Activated T-cell treated with anti-CD3 and anti-CD28 coated beads, Interleukin-2, amount 50 U/mL, for 72 hours (primary cell): ENCODE measurements around the gene RASSF5. TPM values are rescaled to one million over a fixed set of nuclear protein-coding genes. Genes with fewer than 3 reads are reported as not detected.
A peak's percentile ranks its signal among the peaks of the same experiment; 100 is the strongest.
"Not testable (repeated sequence)": the region's sequence is repeated elsewhere in the genome, so short reads cannot be mapped to it uniquely, and the experiment has no call there.

Source experiments
- ATAC-seq, 2 donors: fragments of 150-1000 bp; cut with Tn5 transposase; replicated peaks in 1 of 2; 2 replicates each; pipeline ENCODE4 v1.10.0; 2021; ENCODE audit warnings: moderate library complexity in 2 of 2, mild to moderate bottlenecking in 1 of 2
- DNase-seq, 2 donors: peaks; one replicate each; pipeline ENCODE4 v3.0.0; 2021 to 2022; ENCODE audit warnings: mixed read lengths in 1 of 2
- H3K27ac Mint-ChIP-seq: one replicate; pipeline ENCODE4 v1.8.0; 2022; ENCODE audit warnings: mild to moderate bottlenecking, moderate library complexity, mixed read lengths
- H3K27me3 Mint-ChIP-seq: one replicate; pipeline ENCODE4 v1.8.0; 2022; ENCODE audit warnings: low read depth, mixed read lengths
- H3K36me3 Mint-ChIP-seq, 2 donors: one replicate each; pipeline ENCODE4 v1.8.0; 2022; ENCODE audit warnings: mixed read lengths in 2 of 2, mild to moderate bottlenecking in 1 of 2; ENCODE audit not compliant: insufficient read depth in 2 of 2
- H3K4me1 Mint-ChIP-seq: one replicate; pipeline ENCODE4 v1.8.0; 2022; ENCODE audit warnings: low read depth, mixed read lengths
- H3K4me3 Mint-ChIP-seq, 2 donors: one replicate each; pipeline ENCODE4 v1.8.0; 2022; ENCODE audit warnings: mild to moderate bottlenecking in 2 of 2, mixed read lengths in 2 of 2, moderate library complexity in 2 of 2
- H3K9me3 Mint-ChIP-seq, 2 donors: one replicate each; pipeline ENCODE4 v1.8.0; 2022; ENCODE audit warnings: mixed read lengths in 2 of 2
- total RNA-seq, 2 donors: library from RNA; stranded (reverse); gene quantifications; one replicate each; pipeline ENCODE4 v1.2.3, GENCODE V29; 2022

Gene RASSF5
- total RNA-seq, 2 donors from 2014 or later, result 227 to 240 TPM

DNA sequence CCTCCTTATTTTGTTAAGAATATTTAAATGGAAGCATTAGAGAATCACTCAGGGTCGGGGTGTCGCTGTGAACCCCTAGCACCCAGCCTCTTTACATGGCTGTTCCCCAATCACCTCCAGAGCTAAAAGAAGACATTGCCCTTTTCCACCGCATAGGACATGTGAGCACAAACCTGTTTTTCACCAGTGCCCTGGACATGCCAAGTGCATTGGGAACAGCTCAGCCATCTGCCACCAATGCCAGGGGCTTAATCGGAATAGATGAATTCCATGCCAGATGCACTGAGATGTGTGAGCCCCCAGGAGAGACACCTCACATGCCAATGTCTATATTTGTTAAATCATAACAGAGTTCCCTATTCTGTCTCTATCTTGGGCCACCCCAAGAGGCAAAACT, 71.6 kb downstream of the RASSF5 start:
- H3K27ac Mint-ChIP-seq, result peak overlapping the region; percentile 100
- no peak for ATAC-seq
- H3K36me3 Mint-ChIP-seq, result peaks cover 31 to 45% of the 10 kb centered on the region in 2 donors
- H3K4me3 Mint-ChIP-seq, result peak overlapping the region; percentile 87 to 97
- peaks cover 100% of the 10 kb centered on the region for H3K4me1 Mint-ChIP-seq
- H3K9me3 Mint-ChIP-seq, result peaks cover 2% of the 10 kb centered on the region in 2 donors
- no peaks in the 10 kb centered on the region for H3K27me3 Mint-ChIP-seq
- DNase-seq, result no peak

DNA sequence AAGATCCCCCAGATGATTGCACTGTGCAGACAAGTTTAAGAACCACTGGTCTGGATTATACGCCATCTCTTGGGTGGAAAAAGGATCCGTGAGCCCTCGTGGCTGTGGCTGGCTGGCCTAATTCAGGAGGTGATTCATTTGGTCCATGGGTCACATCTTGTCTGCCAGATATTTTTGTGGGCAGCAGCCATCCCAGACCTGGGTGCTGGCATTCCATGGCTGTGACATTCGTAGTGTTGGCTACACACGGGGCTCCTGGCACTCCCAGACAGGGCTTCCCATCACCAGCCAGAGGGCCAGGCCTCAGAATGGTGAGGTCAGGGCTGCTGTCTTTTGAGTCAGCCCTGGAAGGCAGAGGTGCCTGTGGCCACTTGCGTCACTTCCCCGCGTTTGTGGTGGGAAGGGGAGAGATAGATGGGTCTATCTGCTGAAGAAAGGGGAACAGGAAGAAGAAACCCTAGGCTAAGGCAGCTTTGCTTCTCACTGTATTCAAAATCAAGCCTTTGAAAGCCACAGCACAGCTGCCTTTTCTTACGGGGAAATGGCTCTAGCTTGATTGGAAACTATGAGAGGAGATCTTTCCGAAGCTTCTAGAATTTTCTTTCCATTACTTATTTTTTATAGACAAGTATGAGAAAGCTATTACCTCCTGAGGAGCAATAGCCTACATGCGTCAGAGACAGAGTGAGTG, 72.6 kb downstream of the RASSF5 start:
- ATAC-seq, result peak; percentile 66 to 71
- Mint-ChIP-seq H3K4me1 (peaks cover 99% of the 10 kb centered on the region), H3K9me3 (peaks cover 2% of the 10 kb centered on the region in 2 donors), H3K27me3 (no peaks in the 10 kb centered on the region), H3K36me3 (peaks cover 27 to 43% of the 10 kb centered on the region in 2 donors), H3K27ac (peak overlapping the region; percentile 100), H3K4me3 (peak overlapping the region; percentile 87 to 97)
- DNase-seq, result peak; percentile 94 to 96

DNA sequence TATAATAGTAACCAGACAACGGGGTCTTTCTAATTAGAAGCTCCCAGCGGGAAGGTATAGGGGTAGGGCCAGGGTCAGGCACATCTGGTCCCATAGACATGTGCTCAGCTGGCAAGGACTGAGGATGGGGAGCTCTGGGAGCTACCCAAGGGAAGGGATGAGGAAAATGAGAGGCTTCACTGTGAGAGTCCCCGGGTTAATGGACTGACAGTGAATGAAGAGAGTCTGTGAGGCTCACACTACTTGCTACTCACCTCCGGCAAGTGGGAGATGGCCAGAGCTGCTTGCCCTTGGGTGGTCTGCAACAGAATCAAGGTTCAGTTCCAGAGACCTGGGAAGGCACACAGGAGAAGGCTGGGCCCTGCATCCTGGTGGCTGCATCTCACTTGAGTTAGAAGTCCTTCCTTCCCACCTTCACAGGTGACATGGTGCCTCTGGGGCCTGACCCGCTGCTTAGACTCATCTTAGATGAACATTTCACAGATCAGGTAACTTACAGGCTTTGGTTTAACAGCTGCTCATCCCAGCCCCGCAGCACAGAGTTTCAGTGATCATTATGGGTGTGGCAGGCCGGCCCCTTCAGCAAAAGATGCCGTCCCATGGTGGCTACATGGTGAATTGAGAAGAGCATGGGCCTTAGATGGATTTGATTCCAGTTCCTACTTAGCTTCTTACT, 73.2 kb downstream of the RASSF5 start:
- H3K4me3 Mint-ChIP-seq, result peak overlapping the region; percentile 87 to 97
- H3K36me3 Mint-ChIP-seq, result peaks cover 27 to 41% of the 10 kb centered on the region in 2 donors
- H3K27me3 Mint-ChIP-seq, result no peaks in the 10 kb centered on the region
- DNase-seq (no peak), ATAC-seq (no peak)
- peak overlapping the region; percentile 100 for H3K27ac Mint-ChIP-seq
- peaks cover 2% of the 10 kb centered on the region in 2 donors for H3K9me3 Mint-ChIP-seq
- H3K4me1 Mint-ChIP-seq, result peaks cover 99% of the 10 kb centered on the region

DNA sequence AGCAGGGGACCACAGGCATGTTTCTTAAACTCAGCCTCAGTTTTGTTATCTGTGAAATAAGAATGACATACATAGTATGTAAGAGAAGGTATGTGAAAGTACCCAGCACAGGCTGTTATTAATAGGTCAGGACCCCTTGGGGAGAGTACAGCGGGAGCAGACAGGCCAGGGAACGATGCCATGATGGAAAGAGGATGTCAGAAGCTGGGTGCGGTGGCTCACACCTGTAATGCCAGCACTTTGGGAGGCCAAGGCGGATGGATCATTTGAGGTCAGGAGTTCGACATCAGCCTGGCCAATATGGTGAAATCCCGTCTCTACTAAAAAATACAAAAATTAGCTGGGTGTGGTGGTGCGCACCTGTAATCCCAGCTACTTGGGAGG, 73.8 kb downstream of the RASSF5 start:
- not testable (repeated sequence) for H3K9me3 Mint-ChIP-seq, ATAC-seq, DNase-seq, H3K27me3 Mint-ChIP-seq
- Mint-ChIP-seq H3K27ac (peak overlapping the region; percentile 100), H3K4me3 (peak overlapping the region; percentile 87 to 97), H3K4me1 (peaks cover 99% of the 10 kb centered on the region), H3K36me3 (peaks cover 27 to 43% of the 10 kb centered on the region in 2 donors)

DNA sequence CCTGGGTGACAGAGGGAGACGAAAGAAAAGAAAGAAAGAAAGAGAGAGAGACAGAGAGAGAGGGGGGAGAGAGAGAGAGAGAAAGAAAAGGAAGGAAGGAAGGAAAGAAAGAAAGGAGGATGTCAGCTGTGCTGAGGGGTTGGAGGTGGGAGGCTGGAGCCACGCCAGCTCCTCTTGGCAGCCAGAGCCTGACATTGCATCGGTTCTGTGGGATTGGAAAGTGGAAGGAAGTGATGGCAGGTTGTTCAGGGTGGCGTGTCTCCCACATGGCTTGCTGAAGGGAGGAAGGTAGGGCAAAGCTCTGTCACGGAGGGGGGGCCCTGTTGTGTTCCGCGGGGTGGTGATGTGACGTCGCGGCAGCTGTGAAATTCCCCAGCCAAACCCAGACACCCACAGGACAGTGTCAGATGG, 74.2 kb downstream of the RASSF5 start:
- DNase-seq (peak; percentile 63 to 65), ATAC-seq (no peak)

DNA sequence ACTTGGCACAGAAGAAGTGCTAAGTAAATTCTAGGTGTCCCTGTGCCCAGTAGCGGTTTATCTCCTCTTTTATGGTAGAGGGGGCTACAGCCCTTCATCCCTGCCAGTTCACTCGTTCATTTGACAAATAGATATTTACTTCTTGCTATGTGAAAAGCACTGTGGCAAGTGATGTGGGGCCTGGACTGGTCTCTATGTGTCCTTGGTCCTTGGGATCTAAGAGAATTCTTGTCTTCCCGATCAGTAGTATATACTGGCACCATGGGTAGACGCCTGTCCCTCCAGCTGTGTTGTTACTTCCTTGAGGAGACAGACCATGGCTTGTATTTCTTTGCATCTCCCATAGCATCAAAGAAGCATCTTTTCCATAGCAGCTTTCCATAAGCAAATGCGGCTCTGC, 75.2 kb downstream of the RASSF5 start:
- no peak for DNase-seq
- Mint-ChIP-seq H3K36me3 (peaks cover 23 to 46% of the 10 kb centered on the region in 2 donors), H3K9me3 (peaks cover 2% of the 10 kb centered on the region in 2 donors), H3K4me3 (peak overlapping the region; percentile 87 to 97), H3K27ac (peak overlapping the region; percentile 100), H3K4me1 (peaks cover 99% of the 10 kb centered on the region), H3K27me3 (no peaks in the 10 kb centered on the region)
- no peak for ATAC-seq

More for the DNA sequence above, 74.2 kb downstream of the RASSF5 start:
- peaks cover 2% of the 10 kb centered on the region in 2 donors for H3K9me3 Mint-ChIP-seq
- H3K4me3 Mint-ChIP-seq, result peak overlapping the region; percentile 87 to 97
- H3K27me3 Mint-ChIP-seq, result no peaks in the 10 kb centered on the region
- H3K4me1 Mint-ChIP-seq, result peaks cover 99% of the 10 kb centered on the region
- H3K27ac Mint-ChIP-seq, result peak overlapping the region; percentile 100
- H3K36me3 Mint-ChIP-seq, result peaks cover 23 to 39% of the 10 kb centered on the region in 2 donors

DNA sequence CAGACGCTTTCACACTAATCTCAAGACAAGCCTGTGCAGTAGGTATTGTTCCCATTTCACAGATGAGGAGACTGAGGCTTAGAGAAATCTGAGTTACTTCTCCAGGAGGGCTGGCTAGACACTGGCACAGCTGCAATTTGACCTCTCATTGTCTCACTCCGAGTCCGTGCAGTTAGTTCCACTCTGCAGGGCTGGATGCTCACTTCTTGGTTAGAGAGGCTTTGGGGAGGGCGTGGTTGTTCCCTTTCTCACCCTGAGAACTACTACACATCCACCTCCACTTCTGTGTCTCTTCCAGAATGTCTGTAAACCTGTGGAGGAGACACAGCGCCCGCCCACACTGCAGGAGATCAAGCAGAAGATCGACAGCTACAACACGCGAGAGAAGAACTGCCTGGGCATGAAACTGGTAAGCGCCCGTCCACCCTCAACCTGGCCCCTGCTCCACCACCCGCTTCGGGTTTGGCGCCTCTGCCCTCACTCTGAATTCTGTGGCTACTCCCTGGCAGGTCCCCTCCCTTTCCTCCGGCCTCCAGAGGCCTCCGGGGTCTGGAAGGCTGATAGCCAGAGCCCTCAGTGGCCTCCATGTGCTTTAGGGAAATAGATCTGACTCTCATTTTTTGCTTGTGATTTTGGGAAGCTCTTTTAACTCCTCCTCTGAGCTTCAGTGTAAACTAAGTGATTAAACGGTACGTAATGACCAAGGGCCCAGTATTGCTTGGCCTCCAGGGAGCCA, 75.8 kb downstream of the RASSF5 start:
- H3K4me1 Mint-ChIP-seq, result peaks cover 99% of the 10 kb centered on the region
- no peaks in the 10 kb centered on the region for H3K27me3 Mint-ChIP-seq
- peak overlapping the region; percentile 100 for H3K27ac Mint-ChIP-seq
- DNase-seq (peak; percentile 56 to 68), ATAC-seq (peak in 1 of 2 donors; percentile 8)
- peaks cover 2% of the 10 kb centered on the region in 2 donors for H3K9me3 Mint-ChIP-seq
- peak overlapping the region; percentile 87 to 97 for H3K4me3 Mint-ChIP-seq
- H3K36me3 Mint-ChIP-seq, result peaks cover 23 to 47% of the 10 kb centered on the region in 2 donors

DNA sequence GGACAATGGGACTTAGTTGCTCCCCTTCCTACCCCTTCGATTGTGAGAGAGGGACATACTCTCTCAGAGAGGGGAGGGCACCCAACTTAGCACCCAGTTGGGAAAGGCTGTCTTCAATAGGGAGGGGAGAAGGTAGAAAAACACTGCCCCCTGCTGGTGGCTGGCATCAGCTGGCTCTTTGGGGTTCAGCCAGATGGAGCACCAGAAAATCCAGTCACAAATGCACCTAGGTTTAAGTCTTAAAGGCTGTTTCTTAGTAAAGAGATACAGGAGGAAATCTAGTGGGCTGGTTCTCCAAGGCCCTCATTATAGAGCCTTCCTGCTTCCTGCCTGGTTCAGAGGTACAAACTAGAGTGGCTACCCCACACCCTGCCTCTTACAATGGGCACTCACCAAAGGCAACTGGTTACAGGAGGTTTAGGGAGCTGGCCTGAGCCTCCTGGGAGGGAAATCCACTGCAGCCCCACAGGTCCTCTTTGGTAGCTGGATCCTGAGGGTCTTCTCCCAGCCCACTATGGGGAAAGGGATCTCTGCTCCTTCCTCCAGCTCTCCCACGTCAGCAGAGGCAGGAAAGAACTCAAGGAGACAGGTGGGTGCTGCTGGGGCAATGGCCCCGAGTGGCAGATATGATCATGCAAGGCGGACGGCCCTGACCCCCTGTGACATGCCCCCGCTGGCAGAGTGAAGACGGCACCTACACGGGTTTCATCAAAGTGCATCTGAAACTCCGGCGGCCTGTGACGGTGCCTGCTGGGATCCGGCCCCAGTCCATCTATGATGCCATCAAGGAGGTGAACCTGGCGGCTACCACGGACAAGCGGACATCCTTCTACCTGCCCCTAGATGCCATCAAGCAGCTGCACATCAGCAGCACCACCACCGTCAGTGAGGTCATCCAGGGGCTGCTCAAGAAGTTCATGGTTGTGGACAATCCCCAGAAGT, 76.6 kb downstream of the RASSF5 start:
- Mint-ChIP-seq H3K4me1 (peaks cover 99% of the 10 kb centered on the region), H3K9me3 (peaks cover 2% of the 10 kb centered on the region in 2 donors), H3K27me3 (no peaks in the 10 kb centered on the region), H3K4me3 (peak overlapping the region; percentile 87 to 97), H3K36me3 (peaks cover 20 to 49% of the 10 kb centered on the region in 2 donors), H3K27ac (peak overlapping the region; percentile 100)
- ATAC-seq, result peak; percentile 23 to 36
- DNase-seq, result peak; percentile 85 to 90

DNA sequence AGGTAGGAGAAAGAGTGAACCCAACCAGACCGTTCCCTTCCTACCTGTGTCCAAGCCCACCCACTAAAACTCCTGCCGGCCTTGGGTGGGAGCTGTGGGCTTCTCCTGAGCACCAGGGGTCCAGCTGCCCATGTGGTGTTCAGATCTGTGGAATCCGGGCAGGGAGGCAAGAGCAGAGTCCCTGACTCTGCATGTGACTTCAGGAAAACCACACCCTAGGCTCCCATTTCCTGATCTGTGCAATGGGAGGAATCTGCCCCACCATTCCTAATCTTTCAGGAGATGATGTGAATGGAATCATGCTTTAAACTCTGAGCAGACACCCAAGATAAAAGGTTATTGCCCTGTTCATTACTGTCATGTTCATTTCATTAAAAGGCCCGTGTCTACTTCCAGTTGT, 77.4 kb downstream of the RASSF5 start:
- H3K4me3 Mint-ChIP-seq, result no peak overlapping the region
- peaks cover 99% of the 10 kb centered on the region for H3K4me1 Mint-ChIP-seq
- peak overlapping the region; percentile 29 for H3K27ac Mint-ChIP-seq
- ATAC-seq (no peak), DNase-seq (no peak)
- H3K27me3 Mint-ChIP-seq, result no peaks in the 10 kb centered on the region
- H3K36me3 Mint-ChIP-seq, result peaks cover 22 to 54% of the 10 kb centered on the region in 2 donors
- H3K9me3 Mint-ChIP-seq, result peaks cover 2% of the 10 kb centered on the region in 2 donors

DNA sequence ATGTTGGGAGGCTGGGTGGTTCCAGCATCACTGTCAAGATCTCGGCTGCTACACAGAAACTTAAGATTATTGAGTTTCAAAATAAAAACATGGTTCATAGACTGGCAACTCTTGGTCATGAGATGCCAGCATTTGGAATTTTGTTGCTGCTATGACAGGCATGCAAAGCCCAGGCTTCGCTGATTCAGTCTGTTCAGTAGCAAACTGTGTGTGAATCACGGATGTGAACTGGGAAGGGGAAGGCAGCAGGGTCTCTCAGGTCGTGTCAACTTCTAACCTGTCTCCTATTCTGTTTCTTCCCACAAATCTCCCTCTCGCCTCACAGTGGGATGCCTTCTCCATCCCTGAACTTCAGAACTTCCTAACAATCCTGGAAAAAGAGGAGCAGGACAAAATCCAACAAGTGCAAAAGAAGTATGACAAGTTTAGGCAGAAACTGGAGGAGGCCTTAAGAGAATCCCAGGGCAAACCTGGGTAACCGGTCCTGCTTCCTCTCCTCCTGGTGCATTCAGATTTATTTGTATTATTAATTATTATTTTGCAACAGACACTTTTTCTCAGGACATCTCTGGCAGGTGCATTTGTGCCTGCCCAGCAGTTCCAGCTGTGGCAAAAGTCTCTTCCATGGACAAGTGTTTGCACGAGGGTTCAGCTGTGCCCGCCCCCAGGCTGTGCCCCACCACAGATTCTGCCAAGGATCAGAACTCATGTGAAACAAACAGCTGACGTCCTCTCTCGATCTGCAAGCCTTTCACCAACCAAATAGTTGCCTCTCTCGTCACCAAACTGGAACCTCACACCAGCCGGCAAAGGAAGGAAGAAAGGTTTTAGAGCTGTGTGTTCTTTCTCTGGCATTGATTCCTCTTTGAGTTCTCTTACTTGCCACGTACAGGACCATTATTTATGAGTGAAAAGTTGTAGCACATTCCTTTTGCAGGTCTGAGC, 79.4 kb downstream of the RASSF5 start:
- Mint-ChIP-seq H3K4me1 (peaks cover 99% of the 10 kb centered on the region), H3K9me3 (no peaks in the 10 kb centered on the region), H3K4me3 (peak overlapping the region in 1 of 2 donors; percentile 48), H3K27me3 (no peaks in the 10 kb centered on the region), H3K27ac (peak overlapping the region; percentile 99), H3K36me3 (peaks cover 6 to 46% of the 10 kb centered on the region in 2 donors)
- DNase-seq (no peak), ATAC-seq (no peak)

DNA sequence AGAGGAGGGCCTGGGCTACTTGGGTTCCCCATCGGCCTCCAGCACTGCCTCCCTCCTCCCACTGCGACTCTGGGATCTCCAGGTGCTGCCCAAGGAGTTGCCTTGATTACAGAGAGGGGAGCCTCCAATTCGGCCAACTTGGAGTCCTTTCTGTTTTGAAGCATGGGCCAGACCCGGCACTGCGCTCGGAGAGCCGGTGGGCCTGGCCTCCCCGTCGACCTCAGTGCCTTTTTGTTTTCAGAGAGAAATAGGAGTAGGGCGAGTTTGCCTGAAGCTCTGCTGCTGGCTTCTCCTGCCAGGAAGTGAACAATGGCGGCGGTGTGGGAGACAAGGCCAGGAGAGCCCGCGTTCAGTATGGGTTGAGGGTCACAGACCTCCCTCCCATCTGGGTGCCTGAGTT, 80.6 kb downstream of the RASSF5 start:
- Mint-ChIP-seq H3K27ac (peak overlapping the region; percentile 99), H3K27me3 (no peaks in the 10 kb centered on the region), H3K4me3 (peak overlapping the region in 1 of 2 donors; percentile 48), H3K9me3 (no peaks in the 10 kb centered on the region), H3K4me1 (peaks cover 98% of the 10 kb centered on the region), H3K36me3 (peaks cover 13 to 55% of the 10 kb centered on the region in 2 donors)
- no peak for DNase-seq
- no peak for ATAC-seq
